Measurements from ENCODE around the gene RASA3. TPM values are rescaled to one million over a fixed set of nuclear protein-coding genes. Genes with fewer than 3 reads are reported as not detected.
A peak's percentile ranks its signal among the peaks of the same experiment; 100 is the strongest.

The RASA3 gene
- total RNA-seq, 2 donors from 2014 or later: 6.3 to 12.0 TPM

GRCh38 chr13:114009590-114010400 is 122.6 kb downstream of the RASA3 start:
- Mint-ChIP-seq H3K4me3 (no peak overlapping the region), H3K4me1 (no peaks in the 10 kb centered on the region), H3K36me3 (ENCODE audit: low read depth) (peaks cover 16% of the 10 kb centered on the region), H3K27me3 (ENCODE audit: insufficient read depth) (no peaks in the 10 kb centered on the region), H3K9me3 (no peaks in the 10 kb centered on the region), H3K27ac (no peak overlapping the region)
- Histone ChIP-seq H3K27ac (ENCODE audit: low read depth, low read length) (no peak overlapping the region), H3K9me3 (ENCODE audit: control insufficient read depth, low read length) (no peaks in the 10 kb centered on the region), H3K9ac (ENCODE audit: extremely low read depth, low read length, poor library complexity, severe bottlenecking) (no peak overlapping the region), H3K4me3 (ENCODE audit: low read length) (no peak overlapping the region), H3K27me3 (ENCODE audit: control insufficient read depth, insufficient read depth, low read length, poor library complexity, severe bottlenecking) (no peaks in the 10 kb centered on the region), H3K4me1 (ENCODE audit: control insufficient read depth, insufficient read depth, low read length) (no peaks in the 10 kb centered on the region), H3K36me3 (ENCODE audit: control insufficient read depth, insufficient read depth, low read length) (no peaks in the 10 kb centered on the region)
- TF ChIP-seq CTCF (conservative IDR thresholded peaks at IDR 0.05): no peak
- DNase-seq: no peak
- 89 to 96% methylated on average over 25 to 31 of the region's 31 CpGs for WGBS, 2 experiments (ENCODE audit: insufficient coverage in 1 of 2, insufficient read length in 1 of 2)

- no peak for TF ChIP-seq CTCF (conservative IDR thresholded peaks at IDR 0.05)
- no peak overlapping the region for H3K27ac ChIP-seq (ENCODE audit: low read depth, low read length)
- no peaks in the 10 kb centered on the region for H3K27me3 Mint-ChIP-seq (ENCODE audit: insufficient read depth)
- DNase-seq: no peak
- H3K27me3 ChIP-seq (ENCODE audit: control insufficient read depth, insufficient read depth, low read length, poor library complexity, severe bottlenecking): no peaks in the 10 kb centered on the region
- no peak overlapping the region for H3K4me3 Mint-ChIP-seq
- H3K4me1 ChIP-seq (ENCODE audit: control insufficient read depth, insufficient read depth, low read length): no peaks in the 10 kb centered on the region
- H3K27ac Mint-ChIP-seq: no peak overlapping the region
- no peak overlapping the region for H3K9ac ChIP-seq (ENCODE audit: extremely low read depth, low read length, poor library complexity, severe bottlenecking)
- peaks cover 16% of the 10 kb centered on the region for H3K36me3 Mint-ChIP-seq (ENCODE audit: low read depth)
- H3K4me3 ChIP-seq (ENCODE audit: low read length): no peak overlapping the region
- no peaks in the 10 kb centered on the region for H3K9me3 ChIP-seq (ENCODE audit: control insufficient read depth, low read length)
- WGBS, 2 experiments (ENCODE audit: insufficient coverage in 1 of 2, insufficient read length in 1 of 2): 88 to 94% methylated on average over 30 to 33 of the region's 33 CpGs
- no peaks in the 10 kb centered on the region for H3K4me1 Mint-ChIP-seq
- no peaks in the 10 kb centered on the region for H3K36me3 ChIP-seq (ENCODE audit: control insufficient read depth, insufficient read depth, low read length)
- H3K9me3 Mint-ChIP-seq: no peaks in the 10 kb centered on the region
These were observed 123.3 kb downstream of the RASA3 start for GRCh38 chr13:114008964-114009589.

- 90 to 95% methylated on average over 8 to 12 of the region's 12 CpGs for WGBS, 2 experiments (ENCODE audit: insufficient coverage in 1 of 2, insufficient read length in 1 of 2)
- Histone ChIP-seq H3K4me1 (ENCODE audit: control insufficient read depth, insufficient read depth, low read length) (no peaks in the 10 kb centered on the region), H3K27ac (ENCODE audit: low read depth, low read length) (no peak overlapping the region), H3K4me3 (ENCODE audit: low read length) (no peak overlapping the region), H3K27me3 (ENCODE audit: control insufficient read depth, insufficient read depth, low read length, poor library complexity, severe bottlenecking) (no peaks in the 10 kb centered on the region), H3K36me3 (ENCODE audit: control insufficient read depth, insufficient read depth, low read length) (no peaks in the 10 kb centered on the region), H3K9me3 (ENCODE audit: control insufficient read depth, low read length) (no peaks in the 10 kb centered on the region), H3K9ac (ENCODE audit: extremely low read depth, low read length, poor library complexity, severe bottlenecking) (no peak overlapping the region)
- Mint-ChIP-seq H3K4me3 (no peak overlapping the region), H3K27me3 (ENCODE audit: insufficient read depth) (no peaks in the 10 kb centered on the region), H3K36me3 (ENCODE audit: low read depth) (peaks cover 16% of the 10 kb centered on the region), H3K9me3 (no peaks in the 10 kb centered on the region), H3K27ac (peak overlapping the region; percentile 68), H3K4me1 (no peaks in the 10 kb centered on the region)
- no peak for DNase-seq
- TF ChIP-seq CTCF (conservative IDR thresholded peaks at IDR 0.05): no peak
These were observed 124.9 kb downstream of the RASA3 start for GRCh38 chr13:114007566-114007965.
